ENCODE data around the gene GDE1. TPM values are rescaled to one million over a fixed set of nuclear protein-coding genes. Genes with fewer than 3 reads are reported as not detected.

The GDE1 gene
- total and polyA plus RNA-seq, 2 donors (not counting 1 experiment from before 2014, with no cell fraction given) = 74.3 to 91.3 TPM

DNA sequence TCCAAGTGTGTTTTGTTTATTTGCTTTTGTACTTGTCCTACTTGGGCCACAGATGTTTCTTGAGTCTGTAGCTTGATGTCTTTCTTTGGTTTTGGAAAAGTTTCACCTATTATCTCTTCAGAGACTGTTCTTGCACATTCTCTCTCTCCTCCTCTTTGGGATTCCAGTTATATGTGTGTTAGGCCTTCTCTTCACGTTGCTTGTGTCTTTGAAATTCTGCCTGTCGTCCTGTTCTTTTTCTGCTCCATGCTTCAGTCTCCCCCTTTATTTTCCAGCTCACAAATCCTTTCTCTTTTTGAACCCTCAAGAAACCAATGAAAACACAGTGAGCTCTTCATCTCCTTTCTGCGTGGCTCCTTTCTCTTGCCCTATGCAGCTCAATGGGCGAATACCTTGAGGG is 41.5 kb upstream of the GDE1 start:
- Histone ChIP-seq H3K9ac (ENCODE audit: insufficient read depth, low read length) (no peak overlapping the region), H2AFZ (ENCODE audit: low read length) (no peak overlapping the region), H3K4me1 (ENCODE audit: control insufficient read depth, extremely low read depth, insufficient read depth, low read length) (no peaks in the 10 kb centered on the region), H3K4me2 (ENCODE audit: extremely low read depth, insufficient read depth, low read length) (no peak overlapping the region), H3K27me3 (ENCODE audit: control insufficient read depth, insufficient read depth, low read length) (no peaks in the 10 kb centered on the region), H4K20me1 (ENCODE audit: control insufficient read depth, extremely low read depth, insufficient read depth, low read length) (no peaks in the 10 kb centered on the region), H3K9me3 (ENCODE audit: control insufficient read depth, insufficient read depth, low read depth, low read length) (no peaks in the 10 kb centered on the region), H3K79me2 (ENCODE audit: control insufficient read depth, insufficient read depth, low read length) (peaks cover 5% of the 10 kb centered on the region), H3K4me3 (replicated peaks in 1 of 4; ENCODE audit: control extremely low read depth in 1 of 4, insufficient read depth in 1 of 4, low read depth in 3 of 4, low read length in 4 of 4) (no peak overlapping the region), H3K27ac (ENCODE audit: insufficient read depth, low read length) (no peak overlapping the region), H3K36me3 (ENCODE audit: control insufficient read depth, insufficient read depth, low read length) (peaks cover 6% of the 10 kb centered on the region)
- TF ChIP-seq, protein P1, sequence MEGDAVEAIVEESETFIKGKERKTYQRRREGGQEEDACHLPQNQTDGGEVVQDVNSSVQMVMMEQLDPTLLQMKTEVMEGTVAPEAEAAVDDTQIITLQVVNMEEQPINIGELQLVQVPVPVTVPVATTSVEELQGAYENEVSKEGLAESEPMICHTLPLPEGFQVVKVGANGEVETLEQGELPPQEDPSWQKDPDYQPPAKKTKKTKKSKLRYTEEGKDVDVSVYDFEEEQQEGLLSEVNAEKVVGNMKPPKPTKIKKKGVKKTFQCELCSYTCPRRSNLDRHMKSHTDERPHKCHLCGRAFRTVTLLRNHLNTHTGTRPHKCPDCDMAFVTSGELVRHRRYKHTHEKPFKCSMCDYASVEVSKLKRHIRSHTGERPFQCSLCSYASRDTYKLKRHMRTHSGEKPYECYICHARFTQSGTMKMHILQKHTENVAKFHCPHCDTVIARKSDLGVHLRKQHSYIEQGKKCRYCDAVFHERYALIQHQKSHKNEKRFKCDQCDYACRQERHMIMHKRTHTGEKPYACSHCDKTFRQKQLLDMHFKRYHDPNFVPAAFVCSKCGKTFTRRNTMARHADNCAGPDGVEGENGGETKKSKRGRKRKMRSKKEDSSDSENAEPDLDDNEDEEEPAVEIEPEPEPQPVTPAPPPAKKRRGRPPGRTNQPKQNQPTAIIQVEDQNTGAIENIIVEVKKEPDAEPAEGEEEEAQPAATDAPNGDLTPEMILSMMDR (conservative IDR thresholded peaks at IDR 0.05 in 1 of 2, IDR thresholded peaks at IDR 0.05 in 1 of 2; ENCODE audit: low read depth in 1 of 2, low read length in 2 of 2) = no peak
- no peak for TF ChIP-seq EZH2 (IDR thresholded peaks at IDR 0.05; ENCODE audit: low read length, missing control alignments)
- no peak for DNase-seq (ENCODE audit: low read depth in 2 of 2)

DNA sequence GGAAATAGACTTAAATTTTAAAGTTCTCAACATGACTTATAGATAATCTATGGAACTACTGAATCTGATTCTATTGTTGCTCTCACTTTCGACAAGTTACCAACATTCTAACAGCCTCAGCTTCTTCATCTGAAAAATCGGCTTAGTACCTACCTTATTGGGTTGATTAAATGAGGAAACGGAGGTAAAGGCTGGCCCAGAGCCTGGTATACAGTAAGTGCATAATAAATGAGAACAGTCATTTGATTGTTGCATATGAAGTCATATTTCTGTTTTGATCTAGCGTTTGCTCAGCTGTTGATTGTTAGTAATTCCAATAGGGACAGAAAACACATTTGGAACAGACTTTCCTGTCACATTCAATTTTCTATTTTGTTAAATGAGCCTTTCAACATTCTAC is 38.2 kb upstream of the GDE1 start:
- no peak for DNase-seq (ENCODE audit: low read depth in 2 of 2)
- Histone ChIP-seq H3K4me3 (replicated peaks in 1 of 4; ENCODE audit: control extremely low read depth in 1 of 4, insufficient read depth in 1 of 4, low read depth in 3 of 4, low read length in 4 of 4) (no peak overlapping the region), H3K36me3 (ENCODE audit: control insufficient read depth, insufficient read depth, low read length) (no peaks in the 10 kb centered on the region), H3K9ac (ENCODE audit: insufficient read depth, low read length) (no peak overlapping the region), H4K20me1 (ENCODE audit: control insufficient read depth, extremely low read depth, insufficient read depth, low read length) (no peaks in the 10 kb centered on the region), H3K4me2 (ENCODE audit: extremely low read depth, insufficient read depth, low read length) (no peak overlapping the region), H3K27me3 (ENCODE audit: control insufficient read depth, insufficient read depth, low read length) (no peaks in the 10 kb centered on the region), H3K4me1 (ENCODE audit: control insufficient read depth, extremely low read depth, insufficient read depth, low read length) (peaks cover 2% of the 10 kb centered on the region), H3K27ac (ENCODE audit: insufficient read depth, low read length) (no peak overlapping the region), H3K79me2 (ENCODE audit: control insufficient read depth, insufficient read depth, low read length) (peaks cover 11% of the 10 kb centered on the region), H2AFZ (ENCODE audit: low read length) (no peak overlapping the region), H3K9me3 (ENCODE audit: control insufficient read depth, insufficient read depth, low read depth, low read length) (no peaks in the 10 kb centered on the region)
- no peak for TF ChIP-seq EZH2 (IDR thresholded peaks at IDR 0.05; ENCODE audit: low read length, missing control alignments)
- TF ChIP-seq, protein P1 (conservative IDR thresholded peaks at IDR 0.05 in 1 of 2, IDR thresholded peaks at IDR 0.05 in 1 of 2; ENCODE audit: low read depth in 1 of 2, low read length in 2 of 2) = no peak

DNA sequence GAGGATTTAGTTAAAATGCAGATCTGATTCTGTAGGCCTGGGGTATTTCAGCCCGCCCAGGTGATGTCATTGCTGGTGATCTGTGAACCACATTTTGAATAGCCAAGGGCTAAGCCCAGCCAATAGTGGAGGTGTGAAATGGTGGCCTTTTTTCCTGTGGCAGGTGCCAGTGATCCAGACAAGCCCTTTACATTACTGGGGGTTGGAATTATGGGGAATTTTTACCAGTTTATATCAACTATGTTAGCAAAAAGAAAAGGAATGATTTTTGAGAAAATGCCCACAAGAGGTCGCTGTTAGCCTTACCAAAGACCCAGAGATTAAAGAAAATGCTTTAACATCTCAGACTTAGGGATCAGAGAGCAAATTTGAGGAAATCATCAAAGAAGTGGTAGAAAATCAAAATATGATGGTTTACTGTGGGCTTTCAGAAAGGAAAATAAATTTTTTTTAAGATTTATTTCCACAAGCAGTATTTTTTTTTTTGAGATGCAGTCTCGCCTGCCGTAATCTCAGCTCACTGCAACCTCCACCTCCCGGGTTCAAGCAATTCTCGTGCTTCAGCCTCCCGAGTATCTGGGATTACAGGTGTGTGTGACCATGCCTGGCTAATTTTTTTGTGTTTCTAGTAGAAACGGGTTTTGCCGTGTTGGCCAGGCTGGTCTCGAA is 37.5 kb upstream of the GDE1 start:
- H3K27me3 ChIP-seq (ENCODE audit: control insufficient read depth, insufficient read depth, low read length) = no peaks in the 10 kb centered on the region
- H3K79me2 ChIP-seq (ENCODE audit: control insufficient read depth, insufficient read depth, low read length) = peaks cover 11% of the 10 kb centered on the region
- H3K4me3 ChIP-seq (replicated peaks in 1 of 4; ENCODE audit: control extremely low read depth in 1 of 4, insufficient read depth in 1 of 4, low read depth in 3 of 4, low read length in 4 of 4) = no peak overlapping the region
- no peak overlapping the region for H3K27ac ChIP-seq (ENCODE audit: insufficient read depth, low read length)
- TF ChIP-seq, protein P1 (conservative IDR thresholded peaks at IDR 0.05 in 1 of 2, IDR thresholded peaks at IDR 0.05 in 1 of 2; ENCODE audit: low read depth in 1 of 2, low read length in 2 of 2) = peak; percentile 35 to 63
- TF ChIP-seq EZH2 (IDR thresholded peaks at IDR 0.05; ENCODE audit: low read length, missing control alignments) = no peak
- H3K4me2 ChIP-seq (ENCODE audit: extremely low read depth, insufficient read depth, low read length) = no peak overlapping the region
- no peak overlapping the region for H3K9ac ChIP-seq (ENCODE audit: insufficient read depth, low read length)
- peaks cover 2% of the 10 kb centered on the region for H3K4me1 ChIP-seq (ENCODE audit: control insufficient read depth, extremely low read depth, insufficient read depth, low read length)
- H3K36me3 ChIP-seq (ENCODE audit: control insufficient read depth, insufficient read depth, low read length) = no peaks in the 10 kb centered on the region
- H3K9me3 ChIP-seq (ENCODE audit: control insufficient read depth, insufficient read depth, low read depth, low read length) = no peaks in the 10 kb centered on the region
- no peaks in the 10 kb centered on the region for H4K20me1 ChIP-seq (ENCODE audit: control insufficient read depth, extremely low read depth, insufficient read depth, low read length)
- H2AFZ ChIP-seq (ENCODE audit: low read length) = no peak overlapping the region
- DNase-seq (ENCODE audit: low read depth in 2 of 2) = peak; percentile 51 to 81

Measured in fibroblast of lung (primary cell).